Activated naive CD8-positive, alpha-beta T cell treated with anti-CD3 and anti-CD28 coated beads, Interleukin-2, amount 10 ng/mL, durations not matched to agents 7 days and 5 days (primary cell): ENCODE data around the gene DGLUCY. TPM values are rescaled to one million over a fixed set of nuclear protein-coding genes. Genes with fewer than 3 reads are reported as not detected.
A peak's percentile ranks its signal among the peaks of the same experiment; 100 is the strongest.
"Not testable (repeated sequence)": the region's sequence is repeated elsewhere in the genome, so short reads cannot be mapped to it uniquely, and the experiment has no call there.

Source experiments
- ATAC-seq: fragments of 150-1000 bp; cut with Tn5 transposase; one replicate; pipeline ENCODE4 v1.10.0; 2021; ENCODE audit warnings: low read depth, moderate library complexity
- POLR2A ChIA-PET: fragments of 350-600 bp; sonication (Branson Sonifier 250); formaldehyde crosslinking; loops from one replicate; lab custom pipeline; 2021; ENCODE audit warnings: antibody characterized with exemption; lab: Charles Lee
- DNase-seq: peaks from one replicate; pipeline ENCODE4 v3.0.0; 2021
- H3K27ac Mint-ChIP-seq: one replicate; pipeline ENCODE4 v1.8.0; 2022; ENCODE audit warnings: mild to moderate bottlenecking, mixed read lengths
- H3K27me3 Mint-ChIP-seq: one replicate; pipeline ENCODE4 v1.8.0; 2022; ENCODE audit warnings: mild to moderate bottlenecking, moderate library complexity, mixed read lengths
- H3K36me3 Mint-ChIP-seq: one replicate; pipeline ENCODE4 v1.8.0; 2021; ENCODE audit warnings: mild to moderate bottlenecking, mixed read lengths
- H3K4me1 Mint-ChIP-seq: one replicate; pipeline ENCODE4 v1.8.0; 2021; ENCODE audit warnings: mixed read lengths
- H3K4me3 Mint-ChIP-seq: one replicate; pipeline ENCODE4 v1.8.0; 2022; ENCODE audit warnings: mild to moderate bottlenecking, moderate library complexity, mixed read lengths
- H3K9me3 Mint-ChIP-seq: one replicate; pipeline ENCODE4 v1.8.0; 2021; ENCODE audit warnings: mixed read lengths
- total RNA-seq, 2 experiments: library from RNA; stranded (reverse); gene quantifications; one replicate each; pipeline ENCODE4 v1.2.3, GENCODE V29; 2021

The DGLUCY gene
- total RNA-seq, 2 experiments from 2014 or later, result 135 to 136 TPM

DNA sequence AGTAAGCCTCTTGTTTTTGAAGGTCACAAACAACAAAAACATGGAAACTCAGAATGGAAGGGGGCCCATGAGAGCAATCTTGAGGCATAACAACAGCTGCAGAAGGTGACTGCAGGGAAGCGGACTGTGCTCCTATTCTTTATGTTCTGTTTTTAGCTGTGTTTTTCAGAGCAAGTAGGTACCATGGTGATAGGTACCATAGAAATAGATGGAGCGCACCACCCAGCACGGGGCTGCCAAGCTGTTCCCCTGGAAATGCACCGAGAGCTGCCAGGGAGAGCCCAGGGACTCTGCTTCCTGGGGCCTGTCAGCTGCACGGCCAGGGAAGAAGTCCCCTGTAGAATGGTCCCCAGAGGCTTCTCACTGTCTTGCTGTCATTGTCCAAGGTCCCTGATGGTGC lies 32.8 kb downstream of the DGLUCY start:
- no peak for DNase-seq
- H3K36me3 Mint-ChIP-seq, result peaks cover 51% of the 10 kb centered on the region
- POLR2A ChIA-PET, result no interaction called here
- peak overlapping the region; percentile 21 for H3K27ac Mint-ChIP-seq
- H3K4me1 Mint-ChIP-seq, result peaks cover 45% of the 10 kb centered on the region
- H3K9me3 Mint-ChIP-seq, result no peaks in the 10 kb centered on the region
- H3K4me3 Mint-ChIP-seq, result no peak overlapping the region
- no peak for ATAC-seq
- H3K27me3 Mint-ChIP-seq, result no peaks in the 10 kb centered on the region

DNA sequence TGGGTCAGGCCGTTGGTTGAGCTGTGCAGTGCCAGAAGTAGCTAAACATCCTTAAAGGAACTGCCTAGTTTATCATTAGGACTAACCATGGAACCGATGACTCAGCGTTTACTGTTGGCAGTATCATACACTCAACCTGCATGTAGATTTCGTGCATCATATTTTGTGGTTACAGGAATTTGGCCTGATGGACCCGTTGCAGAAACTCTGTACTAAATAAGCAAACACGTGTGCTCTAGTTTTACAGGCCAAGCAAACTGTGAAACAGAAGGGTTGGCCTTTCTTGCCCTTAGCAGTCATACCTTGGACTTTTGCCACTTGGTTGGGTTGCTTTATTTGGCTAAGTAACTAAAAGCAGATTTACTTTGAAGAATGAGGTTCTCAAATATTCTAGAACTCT lies 35.6 kb downstream of the DGLUCY start:
- POLR2A ChIA-PET, result no interaction called here
- peaks cover 43% of the 10 kb centered on the region for H3K36me3 Mint-ChIP-seq
- H3K27ac Mint-ChIP-seq, result no peak overlapping the region
- ATAC-seq, result no peak
- no peaks in the 10 kb centered on the region for H3K9me3 Mint-ChIP-seq
- peaks cover 29% of the 10 kb centered on the region for H3K4me1 Mint-ChIP-seq
- no peaks in the 10 kb centered on the region for H3K27me3 Mint-ChIP-seq
- no peak for DNase-seq
- H3K4me3 Mint-ChIP-seq, result no peak overlapping the region

DNA sequence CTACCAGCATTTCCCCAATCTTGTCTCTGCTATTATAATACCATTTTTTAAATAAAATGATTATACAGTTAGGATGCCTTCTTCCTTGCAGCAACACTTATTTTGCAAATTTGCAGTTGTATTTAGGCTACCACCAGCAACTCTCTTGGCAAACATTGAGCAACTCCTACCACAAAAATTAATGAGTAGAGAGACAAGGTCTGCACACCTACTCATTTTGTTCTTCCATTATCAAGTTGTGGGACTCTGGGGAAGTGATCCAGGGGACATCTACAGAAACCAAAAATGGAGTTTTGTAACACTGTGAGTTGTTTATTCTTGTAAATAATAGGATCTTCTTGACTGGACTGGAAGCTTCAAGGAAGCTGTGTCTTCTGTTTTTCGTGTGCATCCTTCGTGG lies 38.6 kb downstream of the DGLUCY start:
- Mint-ChIP-seq H3K9me3 (no peaks in the 10 kb centered on the region), H3K4me3 (no peak overlapping the region), H3K27me3 (no peaks in the 10 kb centered on the region), H3K36me3 (peaks cover 43% of the 10 kb centered on the region), H3K27ac (peak overlapping the region; percentile 16), H3K4me1 (peaks cover 16% of the 10 kb centered on the region)
- ATAC-seq (no peak), DNase-seq (no peak)
- POLR2A ChIA-PET, result interaction anchor here (0.5 kb wide), 1 partner anchor 686 kb away, joined by 3 read pairs; no protein-coding TSS in a partner anchor

DNA sequence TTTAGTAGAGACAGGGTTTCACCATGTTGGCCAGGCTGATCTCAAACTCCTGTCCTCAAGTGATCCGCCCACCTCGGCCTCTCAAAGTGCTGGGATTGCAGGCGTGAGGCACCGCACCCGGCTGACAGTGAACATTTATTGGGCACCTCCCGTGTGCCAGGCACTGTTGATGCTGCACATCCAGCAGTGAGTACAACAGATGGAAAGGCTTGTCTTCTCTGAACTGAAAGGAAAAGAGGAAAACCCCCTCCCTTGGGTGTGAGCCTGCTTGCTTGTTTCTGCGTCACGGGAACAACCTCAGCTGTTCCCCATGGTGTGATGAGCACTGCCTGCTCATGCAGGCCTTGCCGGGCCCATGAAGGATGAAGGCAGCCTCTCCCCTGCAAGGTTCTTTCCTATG lies 39.5 kb downstream of the DGLUCY start:
- peaks cover 41% of the 10 kb centered on the region for H3K36me3 Mint-ChIP-seq
- ATAC-seq, result no peak
- POLR2A ChIA-PET, result interaction anchor here (1.0 kb wide), 1 partner anchor 94 kb away, joined by 4 read pairs; no protein-coding TSS in a partner anchor
- DNase-seq, result no peak
- H3K27me3 Mint-ChIP-seq, result no peaks in the 10 kb centered on the region
- no peak overlapping the region for H3K4me3 Mint-ChIP-seq
- H3K4me1 Mint-ChIP-seq, result peaks cover 16% of the 10 kb centered on the region
- no peaks in the 10 kb centered on the region for H3K9me3 Mint-ChIP-seq
- H3K27ac Mint-ChIP-seq, result no peak overlapping the region

DNA sequence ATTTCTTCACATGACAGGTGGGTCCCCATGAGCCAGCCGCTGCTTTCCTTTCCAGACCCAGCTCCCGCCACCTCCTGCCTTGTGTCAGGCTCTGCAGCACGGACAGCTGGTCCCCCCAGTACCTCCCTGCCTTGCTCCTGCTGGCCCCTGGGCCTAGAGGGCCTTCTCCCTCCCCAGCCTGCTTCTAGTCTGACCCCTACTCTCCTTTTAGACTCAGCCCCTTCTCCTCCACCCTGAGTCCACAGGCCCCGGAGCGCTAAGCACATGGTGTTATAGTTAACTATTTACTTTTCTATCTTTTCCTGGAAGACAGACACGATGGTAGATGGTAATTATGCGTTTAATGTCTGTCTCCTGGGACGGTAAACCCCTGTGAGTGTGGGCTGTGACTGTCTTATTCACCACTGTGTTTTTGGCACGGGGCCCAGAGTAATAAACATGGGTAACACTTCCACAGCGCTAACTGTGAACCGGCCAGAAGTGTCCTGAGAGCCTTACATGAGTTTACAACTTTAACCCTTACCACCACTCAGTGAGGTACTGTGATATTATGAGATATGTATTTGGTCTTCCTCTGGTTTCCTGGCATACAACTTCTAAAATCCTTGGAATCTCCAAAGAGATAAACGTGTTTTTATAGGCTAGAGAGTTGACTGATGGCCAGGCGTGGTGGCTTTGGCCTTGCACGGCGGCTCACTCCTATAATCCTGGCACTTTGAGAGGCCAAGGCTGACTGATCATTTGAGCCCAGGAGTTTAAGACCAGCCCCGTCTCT lies 41.2 kb downstream of the DGLUCY start:
- no peak overlapping the region for H3K4me3 Mint-ChIP-seq
- ATAC-seq (peak; percentile 14), DNase-seq (no peak)
- H3K27me3 Mint-ChIP-seq, result no peaks in the 10 kb centered on the region
- POLR2A ChIA-PET, result no interaction called here
- peak overlapping the region; percentile 34 for H3K27ac Mint-ChIP-seq
- peaks cover 38% of the 10 kb centered on the region for H3K36me3 Mint-ChIP-seq
- peaks cover 19% of the 10 kb centered on the region for H3K4me1 Mint-ChIP-seq
- no peaks in the 10 kb centered on the region for H3K9me3 Mint-ChIP-seq

DNA sequence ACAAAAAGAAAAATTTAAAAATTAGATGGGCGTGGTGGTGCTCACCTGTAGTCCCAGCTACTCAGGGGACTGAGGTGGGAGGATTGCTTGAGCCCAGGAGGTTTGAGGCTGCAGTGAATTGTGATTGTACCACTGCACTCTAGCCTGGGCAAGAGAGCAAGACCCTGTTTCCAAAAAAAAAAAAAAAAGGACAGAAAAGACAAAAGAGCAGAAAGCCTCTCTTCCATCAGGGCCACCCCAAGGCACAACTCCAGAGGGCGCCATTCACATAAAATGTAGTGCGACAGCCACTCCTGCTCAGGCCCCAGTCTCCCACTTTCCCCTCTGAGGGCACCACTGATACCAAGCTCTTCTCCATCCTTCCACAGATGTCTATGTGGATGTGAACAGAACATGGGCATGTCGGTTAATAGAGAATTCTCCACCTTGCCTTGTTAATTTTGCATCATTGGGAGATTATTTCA lies 41.8 kb downstream of the DGLUCY start:
- DNase-seq (no peak), ATAC-seq (no peak)
- no peak overlapping the region for H3K27ac Mint-ChIP-seq
- H3K4me1 Mint-ChIP-seq, result peaks cover 19% of the 10 kb centered on the region
- no peak overlapping the region for H3K4me3 Mint-ChIP-seq
- H3K36me3 Mint-ChIP-seq, result peaks cover 41% of the 10 kb centered on the region
- no peaks in the 10 kb centered on the region for H3K27me3 Mint-ChIP-seq
- no peaks in the 10 kb centered on the region for H3K9me3 Mint-ChIP-seq
- POLR2A ChIA-PET, result no interaction called here

DNA sequence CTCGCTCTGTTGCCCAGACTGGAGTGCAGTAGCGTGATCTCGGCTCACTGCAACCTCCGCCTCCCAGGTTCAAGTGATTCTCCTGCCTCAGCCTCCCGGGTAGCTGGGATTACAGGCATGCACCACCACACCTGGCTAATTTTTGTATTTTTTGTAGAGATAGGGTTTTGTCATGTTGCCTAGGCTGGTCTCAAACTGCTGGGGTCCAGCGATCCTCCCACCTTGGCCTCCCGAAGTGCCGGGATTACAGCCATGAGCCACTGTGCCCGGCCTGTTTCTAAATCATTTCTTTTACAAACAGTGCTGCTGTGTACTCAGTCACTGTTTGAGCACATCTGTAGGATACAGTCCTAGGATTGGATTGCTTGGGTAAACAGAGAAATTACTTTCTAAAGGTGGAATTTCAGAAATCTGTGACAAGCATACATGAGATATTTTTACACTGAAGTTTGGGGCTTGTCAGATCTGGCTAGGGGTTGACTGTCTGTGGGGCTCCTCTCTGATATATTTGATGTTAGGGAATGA lies 42.3 kb downstream of the DGLUCY start:
- H3K27me3 Mint-ChIP-seq, POLR2A ChIA-PET, DNase-seq, H3K4me3 Mint-ChIP-seq, H3K9me3 Mint-ChIP-seq, ATAC-seq, H3K27ac Mint-ChIP-seq: not testable (repeated sequence)
- H3K36me3 Mint-ChIP-seq, result peaks cover 41% of the 10 kb centered on the region
- peaks cover 17% of the 10 kb centered on the region for H3K4me1 Mint-ChIP-seq

DNA sequence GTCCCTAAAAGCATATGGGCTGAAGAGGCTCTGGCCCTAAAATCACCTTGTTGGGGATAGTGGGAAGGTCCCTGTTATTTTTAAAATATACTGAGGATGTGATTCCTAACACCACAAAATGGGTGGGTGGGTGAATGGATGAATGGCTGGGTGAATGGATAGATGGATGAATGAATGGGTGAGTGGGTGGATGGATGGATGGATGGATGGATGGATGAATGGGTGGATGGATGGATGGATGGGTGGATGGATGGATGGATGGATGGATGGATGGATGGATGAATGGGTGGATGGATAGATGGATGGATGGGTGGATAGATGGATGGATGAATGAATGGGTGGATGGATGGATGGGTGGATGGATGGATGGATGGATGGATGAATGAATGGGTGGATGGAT lies 43.0 kb downstream of the DGLUCY start:
- H3K9me3 Mint-ChIP-seq, H3K4me3 Mint-ChIP-seq, H3K27ac Mint-ChIP-seq, ATAC-seq, POLR2A ChIA-PET, DNase-seq, H3K27me3 Mint-ChIP-seq: not testable (repeated sequence)
- Mint-ChIP-seq H3K4me1 (peaks cover 17% of the 10 kb centered on the region), H3K36me3 (peaks cover 45% of the 10 kb centered on the region)

DNA sequence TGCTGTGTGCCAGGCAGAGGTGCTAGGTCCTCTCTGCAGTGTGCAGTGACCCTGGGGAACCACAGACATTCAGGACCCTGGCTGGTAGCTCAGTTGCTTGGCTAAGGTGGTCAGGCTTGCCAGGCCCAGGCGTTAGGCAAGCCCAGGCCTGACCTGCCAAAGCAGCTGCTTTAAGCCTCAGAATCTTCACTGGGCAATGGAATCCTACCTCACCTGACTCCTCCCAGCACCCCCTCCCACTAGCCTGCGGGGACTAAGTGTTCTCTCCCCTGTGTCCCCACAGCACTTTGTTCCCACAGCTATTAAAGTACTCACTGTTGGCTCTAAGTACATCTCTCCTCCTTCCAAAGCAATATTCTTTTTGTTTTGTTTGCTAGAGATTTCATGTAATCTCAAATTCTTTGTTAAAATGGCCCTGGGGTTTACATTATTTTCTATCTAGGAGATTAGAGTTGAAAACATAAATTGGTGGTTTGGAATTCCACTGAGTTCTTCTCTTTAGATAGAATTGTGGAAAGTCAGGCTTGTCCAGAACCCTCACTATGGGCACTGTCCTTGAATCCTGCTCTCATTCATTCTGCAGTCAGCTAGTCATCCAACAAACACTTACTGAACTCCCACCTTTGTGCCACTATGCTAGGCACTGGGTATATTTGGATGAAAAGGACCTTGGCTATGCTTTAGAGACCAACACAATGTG lies 44.4 kb downstream of the DGLUCY start:
- no peak for ATAC-seq
- Mint-ChIP-seq H3K27me3 (no peaks in the 10 kb centered on the region), H3K4me1 (peaks cover 11% of the 10 kb centered on the region), H3K4me3 (no peak overlapping the region), H3K9me3 (no peaks in the 10 kb centered on the region), H3K36me3 (peaks cover 42% of the 10 kb centered on the region), H3K27ac (no peak overlapping the region)
- DNase-seq, result no peak
- POLR2A ChIA-PET, result interaction anchor here (0.7 kb wide), 1 partner anchor 17 kb away, joined by 3 read pairs; no protein-coding TSS in a partner anchor

DNA sequence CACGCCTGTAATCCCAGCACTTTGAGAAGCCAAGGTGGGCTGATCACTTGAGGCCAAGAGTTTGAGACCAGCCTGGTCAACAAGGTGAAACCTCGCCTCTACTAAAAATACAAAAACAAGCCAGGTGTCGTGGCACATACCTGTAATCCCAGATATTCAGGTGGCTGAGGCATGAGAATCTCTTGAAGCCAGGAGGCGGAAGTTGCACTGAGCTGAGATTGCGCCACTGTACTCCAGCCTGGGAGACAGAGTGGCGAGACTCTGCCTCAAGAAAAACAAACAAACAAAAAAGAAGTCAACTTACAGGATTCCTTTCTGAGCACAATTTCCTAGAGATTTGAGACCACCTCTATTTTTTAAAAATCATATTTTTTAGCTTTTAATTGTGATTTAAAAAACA lies 45.3 kb downstream of the DGLUCY start:
- no peak for DNase-seq
- no peak overlapping the region for H3K27ac Mint-ChIP-seq
- no peaks in the 10 kb centered on the region for H3K9me3 Mint-ChIP-seq
- H3K36me3 Mint-ChIP-seq, result peaks cover 46% of the 10 kb centered on the region
- H3K4me1 Mint-ChIP-seq, result peaks cover 10% of the 10 kb centered on the region
- ATAC-seq, result no peak
- POLR2A ChIA-PET, result no interaction called here
- no peak overlapping the region for H3K4me3 Mint-ChIP-seq
- H3K27me3 Mint-ChIP-seq, result no peaks in the 10 kb centered on the region

DNA sequence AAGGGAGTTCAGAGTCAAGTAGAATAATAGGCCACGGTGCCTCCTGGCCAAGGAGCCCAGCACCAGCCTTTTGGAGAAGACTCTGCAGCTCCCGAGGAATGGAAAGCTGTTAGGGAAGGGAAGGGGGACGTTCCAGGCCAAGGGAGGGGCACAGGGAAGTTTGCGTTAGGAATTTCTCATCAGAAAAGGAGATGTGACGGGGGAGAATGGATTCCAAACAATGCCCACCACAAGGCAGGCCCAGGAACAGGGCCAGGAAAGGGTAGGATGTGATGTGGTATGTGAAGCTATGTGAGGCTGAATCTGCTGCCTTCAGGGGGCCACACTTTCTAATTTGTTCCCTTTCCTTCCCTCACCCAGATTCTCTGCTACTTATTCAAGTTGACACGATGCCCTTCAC lies 46.0 kb downstream of the DGLUCY start:
- no peak overlapping the region for H3K4me3 Mint-ChIP-seq
- no peak for DNase-seq
- POLR2A ChIA-PET, result no interaction called here
- H3K36me3 Mint-ChIP-seq, result peaks cover 46% of the 10 kb centered on the region
- no peak overlapping the region for H3K27ac Mint-ChIP-seq
- H3K4me1 Mint-ChIP-seq, result peaks cover 9% of the 10 kb centered on the region
- H3K9me3 Mint-ChIP-seq, result no peaks in the 10 kb centered on the region
- H3K27me3 Mint-ChIP-seq, result no peaks in the 10 kb centered on the region
- ATAC-seq, result no peak

DNA sequence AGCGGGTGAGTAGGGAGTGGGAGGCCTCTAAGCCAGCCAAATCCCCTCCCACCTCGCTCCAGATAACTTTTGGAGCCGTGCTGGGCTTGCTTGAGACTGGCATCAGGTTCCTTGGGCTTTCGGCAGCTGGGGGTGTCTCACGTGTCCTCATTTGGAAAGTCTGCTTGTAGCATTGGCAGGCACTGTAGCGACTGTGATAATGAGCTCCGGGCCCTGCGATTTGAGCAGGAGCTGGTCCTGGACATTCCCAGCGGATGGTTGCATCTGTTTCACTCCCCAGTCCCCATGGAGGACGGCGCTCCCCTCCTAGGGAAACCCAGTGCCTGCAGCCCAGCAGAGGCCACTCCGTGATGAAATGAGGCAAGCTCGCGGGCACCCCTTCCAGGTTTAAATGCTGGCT lies 49.4 kb downstream of the DGLUCY start:
- Mint-ChIP-seq H3K36me3 (peaks cover 47% of the 10 kb centered on the region), H3K9me3 (no peaks in the 10 kb centered on the region), H3K4me1 (peaks cover 5% of the 10 kb centered on the region), H3K4me3 (no peak overlapping the region), H3K27me3 (no peaks in the 10 kb centered on the region), H3K27ac (no peak overlapping the region)
- DNase-seq (no peak), ATAC-seq (no peak)
- POLR2A ChIA-PET, result no interaction called here

DNA sequence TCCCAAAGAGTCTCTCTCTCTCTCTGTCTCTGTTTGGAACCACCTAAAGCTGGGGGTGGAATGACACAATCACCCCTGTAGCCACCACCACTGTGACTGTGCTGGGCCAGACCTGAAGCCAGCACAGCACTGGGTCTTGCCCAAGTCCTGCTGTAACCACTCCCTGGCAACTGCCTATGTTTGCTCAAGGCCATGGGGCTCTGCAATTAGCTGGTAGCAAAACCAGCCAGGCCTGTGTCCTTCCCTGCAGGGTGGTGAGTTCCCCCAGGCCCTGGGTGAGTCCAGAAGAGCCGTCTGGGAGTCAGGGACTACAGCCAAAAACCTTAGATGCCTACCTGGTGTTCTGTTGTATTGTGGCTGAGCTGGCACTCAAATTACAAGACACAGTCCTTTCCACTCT lies 50.8 kb downstream of the DGLUCY start:
- DNase-seq (no peak), ATAC-seq (no peak)
- no peaks in the 10 kb centered on the region for H3K27me3 Mint-ChIP-seq
- no peaks in the 10 kb centered on the region for H3K9me3 Mint-ChIP-seq
- peaks cover 48% of the 10 kb centered on the region for H3K36me3 Mint-ChIP-seq
- H3K4me3 Mint-ChIP-seq, result no peak overlapping the region
- no peak overlapping the region for H3K27ac Mint-ChIP-seq
- H3K4me1 Mint-ChIP-seq, result peaks cover 5% of the 10 kb centered on the region
- POLR2A ChIA-PET, result no interaction called here
